ENCODE data around the gene LTBP1.

- TF ChIP-seq, protein P1, sequence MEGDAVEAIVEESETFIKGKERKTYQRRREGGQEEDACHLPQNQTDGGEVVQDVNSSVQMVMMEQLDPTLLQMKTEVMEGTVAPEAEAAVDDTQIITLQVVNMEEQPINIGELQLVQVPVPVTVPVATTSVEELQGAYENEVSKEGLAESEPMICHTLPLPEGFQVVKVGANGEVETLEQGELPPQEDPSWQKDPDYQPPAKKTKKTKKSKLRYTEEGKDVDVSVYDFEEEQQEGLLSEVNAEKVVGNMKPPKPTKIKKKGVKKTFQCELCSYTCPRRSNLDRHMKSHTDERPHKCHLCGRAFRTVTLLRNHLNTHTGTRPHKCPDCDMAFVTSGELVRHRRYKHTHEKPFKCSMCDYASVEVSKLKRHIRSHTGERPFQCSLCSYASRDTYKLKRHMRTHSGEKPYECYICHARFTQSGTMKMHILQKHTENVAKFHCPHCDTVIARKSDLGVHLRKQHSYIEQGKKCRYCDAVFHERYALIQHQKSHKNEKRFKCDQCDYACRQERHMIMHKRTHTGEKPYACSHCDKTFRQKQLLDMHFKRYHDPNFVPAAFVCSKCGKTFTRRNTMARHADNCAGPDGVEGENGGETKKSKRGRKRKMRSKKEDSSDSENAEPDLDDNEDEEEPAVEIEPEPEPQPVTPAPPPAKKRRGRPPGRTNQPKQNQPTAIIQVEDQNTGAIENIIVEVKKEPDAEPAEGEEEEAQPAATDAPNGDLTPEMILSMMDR (conservative IDR thresholded peaks at IDR 0.05; ENCODE audit: low read depth, low read length): no peak
- TF ChIP-seq EZH2 (IDR thresholded peaks at IDR 0.05; ENCODE audit: borderline replicate concordance, low read depth, low read length, poor library complexity, severe bottlenecking): no peak
Measured at GRCh38 chr2:33354981-33355380, 408.2 kb downstream of the LTBP1 start.
